Frontal cortex (tissue), 4 donors: ENCODE results near the gene PIK3R6. TPM values are rescaled to one million over a fixed set of nuclear protein-coding genes. Genes with fewer than 3 reads are reported as not detected.

Source experiments
- DNase-seq, 2 donors: peaks; one replicate each; pipeline ENCODE4 v3.0.0; 2012; ENCODE audit warnings: low spot score in 2 of 2
- FAIRE-seq: peaks from 2 replicates; lab custom pipeline; 2012; peaks lifted over from hg19 to GRCh38; lab: Jason Lieb, UNC
- total RNA-seq: library from RNA; depleted of rRNA; stranded (reverse); fragments of >200 nt; gene quantifications from one replicate; pipeline ENCODE4 v1.2.3, GENCODE V29; 2014
- donor health status: control.
- donor health status: control.
- donor health status: control.

Gene PIK3R6
- total RNA-seq, 1 donor from 2014 or later = under 0.01 TPM

DNA sequence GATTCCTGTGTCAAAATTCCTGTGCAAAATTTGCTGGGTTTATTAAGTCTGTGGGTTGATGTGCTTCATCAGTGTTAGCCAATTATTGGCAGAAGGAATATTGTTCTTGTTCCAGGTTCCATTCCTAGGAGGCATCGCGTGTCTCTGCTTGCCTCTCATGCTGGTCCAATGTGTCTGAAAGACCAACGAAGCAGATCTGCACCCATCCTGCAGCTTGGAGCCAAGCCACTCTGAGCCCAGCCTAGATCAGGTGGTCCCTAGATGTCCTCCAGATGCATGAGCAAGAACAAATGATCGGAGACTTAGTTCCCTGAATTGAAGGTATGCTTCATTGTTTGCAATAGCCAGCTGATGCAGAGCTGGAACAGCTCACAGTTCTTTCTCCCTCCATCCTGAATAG, 10.5 kb upstream of the PIK3R6 start:
- no peak for FAIRE-seq
- no peak for DNase-seq

DNA sequence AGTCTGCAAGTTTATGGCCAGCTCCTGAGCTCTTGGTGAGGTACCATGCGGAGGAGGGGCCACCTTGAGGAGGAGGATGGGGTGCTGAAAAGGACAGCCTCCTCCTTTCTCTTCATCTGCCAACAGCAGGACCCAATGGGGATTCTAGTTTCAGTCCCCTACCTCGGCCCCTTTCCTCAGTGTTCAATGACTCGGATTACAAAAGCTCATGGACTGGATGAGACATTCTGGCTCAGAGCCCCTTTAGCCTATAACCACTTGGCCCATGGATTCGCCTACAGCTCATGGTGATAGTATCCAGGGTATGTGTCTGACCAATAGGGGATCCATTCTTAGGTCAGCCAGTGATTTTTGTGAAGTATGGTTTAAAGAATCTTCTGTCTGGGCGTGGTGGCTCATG, 8.5 kb upstream of the PIK3R6 start:
- DNase-seq (no peak), FAIRE-seq (no peak)

DNA sequence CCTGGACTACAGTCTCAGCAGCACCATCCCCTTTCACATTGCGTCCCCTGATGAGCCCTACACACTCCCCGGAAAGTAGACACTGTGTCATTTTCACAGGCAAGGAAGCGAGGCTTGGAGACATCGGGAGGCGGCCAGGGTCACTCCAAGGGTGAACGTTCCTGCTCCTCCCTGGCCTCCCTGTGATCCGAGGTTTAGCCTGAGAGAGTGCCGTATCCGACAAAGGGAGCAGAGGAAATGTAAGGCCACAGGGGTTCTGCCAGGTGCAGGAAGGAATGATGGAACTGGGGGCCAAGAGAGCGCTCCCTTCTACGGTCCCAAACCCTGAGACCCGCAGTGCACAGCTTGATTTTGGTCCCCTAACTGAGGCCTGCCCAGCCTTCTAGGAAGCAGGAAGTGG, 8.0 kb upstream of the PIK3R6 start:
- FAIRE-seq (no peak), DNase-seq (no peak)

DNA sequence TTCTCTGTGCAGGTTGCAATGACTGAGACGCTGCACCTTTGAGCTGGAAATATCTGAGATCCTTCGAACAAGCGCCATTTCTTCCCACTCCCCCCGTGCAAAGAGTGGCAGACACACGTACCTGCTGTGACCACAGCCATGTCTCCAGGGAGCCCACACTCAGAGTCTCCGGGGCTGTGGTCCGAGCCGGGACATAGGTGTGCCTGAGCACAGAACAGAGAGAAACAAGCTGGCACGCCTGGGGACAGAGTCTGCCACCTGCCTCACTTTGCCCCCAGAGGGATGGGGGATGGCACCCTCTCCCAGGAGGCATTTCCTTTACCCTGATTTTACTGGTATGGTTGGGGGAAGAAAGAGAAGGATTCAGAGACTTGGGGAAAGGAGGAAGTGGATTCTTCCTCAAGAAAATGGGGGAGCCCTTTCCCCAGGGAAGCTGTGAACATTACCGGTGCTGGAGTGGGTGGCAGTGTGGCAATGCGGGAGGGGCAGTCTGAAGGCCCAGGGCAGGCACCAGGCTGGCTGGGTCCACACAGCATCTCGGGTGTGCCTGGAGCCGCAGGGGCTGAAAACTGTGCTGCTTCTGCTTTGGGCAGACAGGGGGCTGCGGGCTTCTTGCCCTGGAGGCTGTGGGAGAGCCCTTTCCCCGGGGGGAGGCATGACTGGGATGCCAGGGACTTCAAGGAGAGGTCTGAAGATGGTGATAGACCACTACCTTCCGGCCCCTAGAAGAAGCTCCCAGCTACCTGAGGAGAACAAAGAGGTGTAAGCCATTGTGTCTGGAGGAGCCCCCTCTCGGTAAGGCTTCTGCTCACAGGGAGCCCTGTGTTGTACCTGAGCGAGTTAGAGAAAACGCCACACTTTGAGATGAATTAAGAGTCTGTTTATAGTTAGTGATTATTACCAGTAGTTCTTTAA, 6.6 kb upstream of the PIK3R6 start:
- DNase-seq (no peak), FAIRE-seq (no peak)

GRCh38 chr17:8872705-8873435, 5.4 kb upstream of the PIK3R6 start:
- DNase-seq = no peak
- FAIRE-seq = no peak

- DNase-seq (no peak), FAIRE-seq (no peak)
Measured at GRCh38 chr17:8872036-8872704, 4.7 kb upstream of the PIK3R6 start.

DNA sequence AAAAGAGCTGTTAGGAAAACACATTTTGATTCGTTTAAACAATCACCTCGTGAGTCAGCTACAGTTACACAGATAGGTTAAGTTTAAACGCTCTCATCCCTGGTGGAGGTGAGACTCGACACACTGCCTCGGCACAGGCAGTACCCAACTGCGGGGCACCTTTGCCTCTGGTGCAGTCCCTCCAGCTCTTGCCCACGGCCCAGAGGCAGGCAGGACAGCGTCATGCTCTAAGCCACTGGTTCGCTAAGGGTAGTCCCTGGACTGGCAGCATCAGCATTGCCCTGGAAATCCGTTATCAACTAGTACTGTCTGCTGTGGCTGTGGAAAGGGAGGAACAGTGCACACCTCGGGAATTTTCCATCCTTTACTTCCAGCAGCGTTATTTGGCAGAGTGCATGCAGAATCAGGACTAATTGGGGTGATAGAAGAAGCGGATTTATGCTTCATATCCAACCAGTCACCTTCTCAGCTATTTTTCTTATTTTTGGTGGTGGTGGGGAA, 3.7 kb upstream of the PIK3R6 start:
- no peak for FAIRE-seq
- no peak for DNase-seq

- DNase-seq = no peak
- no peak for FAIRE-seq
Measured at GRCh38 chr17:8870406-8871040, 3.0 kb upstream of the PIK3R6 start.

DNA sequence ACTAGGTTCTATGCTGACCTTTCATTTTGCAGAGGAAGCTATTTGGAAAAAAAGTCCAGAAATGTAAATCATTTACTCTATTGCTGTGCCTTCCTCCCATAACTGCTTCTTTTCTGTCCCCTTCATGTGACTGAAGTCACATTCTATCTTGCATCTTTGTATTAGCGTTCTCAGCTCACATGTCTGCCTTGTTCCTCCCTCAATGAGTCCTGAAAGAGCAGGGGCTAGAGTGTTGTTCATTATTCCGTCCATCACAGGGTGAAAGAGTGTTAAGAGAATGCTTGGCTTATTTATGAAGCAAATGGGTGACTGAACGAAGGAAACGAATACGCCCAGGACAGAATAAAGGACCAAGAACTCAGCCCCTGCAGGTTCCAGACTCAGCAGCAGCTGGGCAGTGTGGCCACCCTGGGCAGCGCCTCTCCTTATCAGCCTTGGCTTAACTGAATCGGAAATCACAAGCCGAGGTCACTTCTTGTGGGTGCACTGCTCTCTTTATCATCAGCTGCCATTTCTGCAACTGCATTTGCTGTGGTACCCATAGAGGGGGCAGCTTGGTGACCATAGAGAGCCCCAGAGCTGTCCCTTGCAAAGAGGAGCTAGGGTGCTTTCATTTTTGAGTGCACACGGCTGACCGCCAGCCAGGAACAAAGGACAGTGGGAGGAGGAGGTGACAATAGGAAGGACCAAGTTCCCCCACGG, 1.8 kb upstream of the PIK3R6 start:
- DNase-seq (no peak), FAIRE-seq (no peak)

DNA sequence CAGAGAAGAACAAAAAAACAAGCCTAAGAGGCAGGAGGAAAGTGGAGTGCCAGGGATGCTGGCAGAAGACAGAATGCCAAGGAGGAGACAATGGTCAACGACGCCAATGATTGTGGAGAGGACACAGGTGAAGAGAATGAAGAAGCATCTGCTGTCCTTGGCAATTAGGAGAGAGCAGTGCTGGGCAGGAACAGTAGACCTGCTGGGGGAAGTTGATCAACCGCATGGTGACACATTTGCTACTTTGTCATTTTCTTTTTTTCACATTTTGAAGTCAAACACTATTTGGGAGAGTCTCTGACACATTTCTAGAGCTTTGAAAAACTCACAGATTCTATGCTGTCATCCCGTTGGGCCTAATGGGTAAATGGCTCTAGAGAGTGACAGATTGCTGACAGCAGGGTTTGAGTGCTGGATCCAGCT, 1.1 kb upstream of the PIK3R6 start:
- no peak for FAIRE-seq
- DNase-seq = no peak

- no peak for FAIRE-seq
- DNase-seq = no peak
Measured at GRCh38 chr17:8868092-8868491, 618 bp upstream of the PIK3R6 start.

- FAIRE-seq (no peak), DNase-seq (no peak)
Measured at GRCh38 chr17:8865811-8866210, 1.7 kb downstream of the PIK3R6 start.

DNA sequence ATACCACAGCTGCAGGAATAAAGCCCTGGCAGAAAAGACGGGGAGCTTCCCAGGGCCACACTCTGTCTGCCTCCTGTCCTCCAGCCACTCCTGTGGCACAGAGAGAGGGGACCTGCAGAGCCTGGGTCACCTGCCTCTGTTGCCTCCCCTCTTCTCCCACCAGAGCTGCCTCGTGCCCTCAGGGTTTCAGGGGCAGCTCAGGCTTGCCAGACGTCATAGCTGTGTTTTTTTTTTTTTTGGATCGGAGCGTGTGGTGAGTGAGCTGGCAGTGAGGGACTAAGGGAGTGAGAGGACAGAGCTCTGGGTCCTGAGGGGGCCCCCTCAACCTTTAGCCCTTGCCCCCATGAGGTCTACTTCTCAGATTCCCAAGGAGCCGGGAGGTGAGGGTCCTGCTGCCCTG, 2.1 kb downstream of the PIK3R6 start:
- DNase-seq (no peak), FAIRE-seq (no peak)

GRCh38 chr17:8862213-8863056, 5.0 kb downstream of the PIK3R6 start:
- no peak for FAIRE-seq
- DNase-seq = no peak

GRCh38 chr17:8861495-8862181, 5.8 kb downstream of the PIK3R6 start:
- DNase-seq = no peak
- FAIRE-seq = no peak

DNA sequence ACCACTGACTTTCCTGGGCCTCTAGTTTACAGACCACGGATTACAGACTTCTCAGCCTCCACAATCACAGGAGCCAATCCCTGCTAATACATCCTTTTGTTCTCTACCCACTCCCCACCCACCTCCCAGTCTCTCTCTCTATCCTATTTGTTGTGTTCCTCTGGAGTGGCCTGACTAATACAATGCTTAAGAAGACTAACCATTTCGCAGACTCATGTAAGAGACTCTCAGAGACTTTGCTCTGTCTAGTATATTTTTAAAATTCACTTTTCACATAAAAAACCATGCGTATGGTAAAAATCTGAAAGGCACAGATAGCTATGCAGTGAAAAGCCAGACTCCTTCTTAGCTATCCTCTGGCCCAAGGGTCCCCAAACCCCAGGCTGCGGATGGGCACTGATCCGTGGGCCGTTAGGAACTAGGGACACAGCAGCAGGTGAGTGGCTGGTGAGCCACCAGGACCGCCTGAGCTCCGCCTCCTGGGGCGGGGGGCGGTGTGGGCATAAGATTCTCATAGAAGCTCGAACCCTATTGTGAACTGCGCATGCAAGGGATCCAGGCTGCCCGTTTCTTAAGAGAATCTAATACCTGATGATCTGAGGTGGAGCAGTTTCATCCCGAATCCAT, 7.6 kb downstream of the PIK3R6 start:
- DNase-seq (no peak), FAIRE-seq (no peak)

- DNase-seq (no peak), FAIRE-seq (no peak)
Measured at GRCh38 chr17:8859027-8859803, 8.3 kb downstream of the PIK3R6 start.
